Gastroesophageal sphincter (tissue), 3 donors: ENCODE data around the gene UMODL1.

Experiments
- POLR2AphosphoS5 ChIP-seq: sonication (generic); formaldehyde crosslinking; IDR thresholded peaks from one replicate; pipeline ENCODE4 v1.6.1; 2017; ENCODE audit warnings: antibody characterized with exemption
- TF ChIP-seq, protein P1 (sequence below), 4 experiments: fragments of 200-600 bp in 2 of 4; fragments of 450-650 bp in 2 of 4; sonication (generic) in 1 of 4; IDR thresholded peaks; one replicate each; pipeline ENCODE4 v1.5.1; 2017 to 2019; ENCODE audit warnings: antibody characterized with exemption in 4 of 4, mild to moderate bottlenecking in 2 of 4, moderate library complexity in 2 of 4

DNA sequence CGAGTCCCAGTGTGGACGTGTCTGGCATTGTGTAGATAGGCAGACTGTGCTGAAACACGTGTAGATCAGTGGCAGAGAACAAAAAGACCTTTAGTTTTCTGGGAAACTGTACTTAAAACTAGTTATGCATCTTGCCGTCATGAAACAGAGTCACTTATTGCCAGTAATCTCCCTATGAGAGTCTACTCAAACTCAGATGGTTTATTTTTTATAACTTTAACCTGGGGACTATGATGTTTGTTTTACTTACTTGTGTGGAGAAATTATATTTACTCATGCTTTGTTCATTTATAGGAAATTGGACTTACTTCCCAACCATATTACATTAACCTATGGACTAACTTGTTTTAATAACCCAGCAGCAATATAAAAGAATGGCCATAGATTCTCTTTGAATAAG lies 93.7 kb downstream of the UMODL1 start:
- TF ChIP-seq, protein P1, sequence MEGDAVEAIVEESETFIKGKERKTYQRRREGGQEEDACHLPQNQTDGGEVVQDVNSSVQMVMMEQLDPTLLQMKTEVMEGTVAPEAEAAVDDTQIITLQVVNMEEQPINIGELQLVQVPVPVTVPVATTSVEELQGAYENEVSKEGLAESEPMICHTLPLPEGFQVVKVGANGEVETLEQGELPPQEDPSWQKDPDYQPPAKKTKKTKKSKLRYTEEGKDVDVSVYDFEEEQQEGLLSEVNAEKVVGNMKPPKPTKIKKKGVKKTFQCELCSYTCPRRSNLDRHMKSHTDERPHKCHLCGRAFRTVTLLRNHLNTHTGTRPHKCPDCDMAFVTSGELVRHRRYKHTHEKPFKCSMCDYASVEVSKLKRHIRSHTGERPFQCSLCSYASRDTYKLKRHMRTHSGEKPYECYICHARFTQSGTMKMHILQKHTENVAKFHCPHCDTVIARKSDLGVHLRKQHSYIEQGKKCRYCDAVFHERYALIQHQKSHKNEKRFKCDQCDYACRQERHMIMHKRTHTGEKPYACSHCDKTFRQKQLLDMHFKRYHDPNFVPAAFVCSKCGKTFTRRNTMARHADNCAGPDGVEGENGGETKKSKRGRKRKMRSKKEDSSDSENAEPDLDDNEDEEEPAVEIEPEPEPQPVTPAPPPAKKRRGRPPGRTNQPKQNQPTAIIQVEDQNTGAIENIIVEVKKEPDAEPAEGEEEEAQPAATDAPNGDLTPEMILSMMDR (IDR thresholded peaks at IDR 0.05) = no peak
- TF ChIP-seq POLR2AphosphoS5 = no peak
